NCI-H2171 (cell line): ENCODE results near the gene FBP1.
"Not testable (repeated sequence)": the region's sequence is repeated elsewhere in the genome, so short reads cannot be mapped to it uniquely, and the experiment has no call there.

Experiments
- DNase-seq: peaks from one replicate; lab custom pipeline; 2025; lab: John Stamatoyannopoulos, UW

Gene FBP1

DNA sequence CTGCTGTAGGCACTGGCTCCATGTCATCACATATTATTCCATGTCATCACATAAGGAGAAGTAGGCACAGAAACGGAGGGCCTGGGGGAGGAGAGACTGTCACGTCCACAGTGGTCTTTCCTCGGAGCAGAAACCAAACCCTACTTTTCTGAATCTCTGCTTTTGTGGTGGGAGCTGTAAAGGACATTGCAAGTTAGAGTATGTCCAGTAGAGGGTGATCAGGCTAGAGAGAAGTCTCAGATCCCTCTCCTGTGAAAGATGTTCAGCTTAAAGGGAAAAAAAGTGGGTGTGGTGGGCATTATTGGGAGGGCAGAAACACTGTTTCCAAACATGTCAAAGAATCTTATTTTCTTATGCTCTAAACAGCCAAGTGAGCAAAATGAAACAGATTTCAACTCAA lies 26.3 kb downstream of the FBP1 start:
- no peak for DNase-seq

- DNase-seq, result no peak
These were observed 27.2 kb downstream of the FBP1 start for GRCh38 chr9:94612071-94612470.

DNA sequence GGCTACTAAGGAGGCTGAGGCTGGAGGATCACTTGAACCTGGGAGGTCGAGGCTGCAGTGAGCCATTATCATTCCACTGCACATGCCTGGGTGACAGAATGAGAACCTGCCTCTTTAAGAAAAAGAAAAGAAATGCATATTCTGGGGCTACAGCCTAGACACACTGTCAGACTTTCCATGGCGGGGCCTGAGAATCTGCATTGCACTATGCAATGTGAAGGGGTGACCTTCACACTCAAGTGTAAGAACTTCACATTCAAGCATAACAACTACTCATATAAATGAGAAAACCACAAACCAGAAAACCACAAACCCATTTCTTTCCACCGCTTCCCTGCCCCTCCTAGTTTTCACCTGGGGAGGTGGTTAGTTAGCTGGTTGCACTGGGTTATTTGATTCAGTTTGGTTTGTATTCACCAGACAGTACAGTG lies 27.7 kb downstream of the FBP1 start:
- DNase-seq, result no peak

GRCh38 chr9:94610181-94610606 lies 29.1 kb downstream of the FBP1 start:
- no peak for DNase-seq

GRCh38 chr9:94607423-94607691 lies 32.0 kb downstream of the FBP1 start:
- no peak for DNase-seq

DNA sequence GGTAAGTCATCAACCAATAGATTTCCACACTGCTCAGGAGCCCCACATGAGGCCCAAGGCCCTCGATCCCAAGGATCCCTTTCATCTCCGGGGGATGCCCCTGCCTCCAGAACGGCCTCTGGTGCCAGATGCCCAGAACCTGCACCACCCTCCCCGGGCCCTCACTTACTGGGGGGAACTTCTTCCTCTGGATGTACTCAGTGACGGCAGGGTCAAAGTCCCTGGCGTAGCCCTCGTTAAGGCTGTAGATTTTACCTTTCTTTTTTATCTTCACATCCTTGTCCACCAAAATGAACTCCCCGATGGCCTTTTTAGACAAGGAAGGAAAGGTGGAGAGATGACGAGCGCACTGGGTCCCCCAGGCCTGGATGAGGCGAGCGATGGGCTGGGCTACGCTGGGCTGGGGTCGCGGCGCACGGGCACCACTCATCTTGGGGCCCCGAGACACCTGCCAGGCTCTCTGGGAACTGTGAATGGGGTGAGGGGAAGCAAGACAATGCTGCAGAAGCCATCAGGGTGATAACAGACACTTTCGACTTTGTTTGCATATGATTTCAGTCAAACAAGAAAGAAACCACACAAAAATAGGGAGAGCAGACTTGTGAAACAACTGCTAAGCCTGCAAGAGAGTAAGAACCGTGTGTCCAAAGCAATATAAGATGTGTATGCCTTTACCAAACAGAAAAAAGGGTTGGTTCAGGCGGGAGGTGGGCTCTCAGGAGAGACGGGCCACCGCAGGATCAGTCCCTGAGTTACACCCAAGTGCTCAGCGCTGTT lies 32.5 kb downstream of the FBP1 start:
- no peak for DNase-seq

- peak; percentile 6 for DNase-seq
These were observed 35.8 kb downstream of the FBP1 start for GRCh38 chr9:94603259-94604160.

- no peak for DNase-seq
These were observed 36.7 kb downstream of the FBP1 start for GRCh38 chr9:94602666-94603065.

DNA sequence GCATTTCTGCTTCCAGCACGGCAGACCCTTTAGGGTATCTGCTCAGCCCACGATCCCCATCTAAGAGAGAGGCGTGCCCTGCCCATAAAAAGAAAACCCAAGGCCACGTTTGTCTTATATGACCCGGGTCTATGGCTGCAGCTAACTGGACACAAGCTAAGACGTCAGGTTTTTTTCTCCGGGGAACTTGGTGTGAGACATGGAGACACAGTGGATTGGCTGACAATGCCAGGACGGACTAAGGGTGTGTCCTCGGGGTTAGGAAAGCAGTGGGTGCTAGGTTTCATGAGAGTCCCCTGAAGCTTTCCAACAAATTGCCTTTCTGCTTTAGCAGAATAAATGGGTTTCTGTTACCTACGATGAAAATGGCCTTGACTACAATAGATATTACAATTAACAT lies 38.6 kb downstream of the FBP1 start:
- DNase-seq, result no peak

- no peak for DNase-seq
These were observed 39.1 kb downstream of the FBP1 start for GRCh38 chr9:94600258-94600657.

DNA sequence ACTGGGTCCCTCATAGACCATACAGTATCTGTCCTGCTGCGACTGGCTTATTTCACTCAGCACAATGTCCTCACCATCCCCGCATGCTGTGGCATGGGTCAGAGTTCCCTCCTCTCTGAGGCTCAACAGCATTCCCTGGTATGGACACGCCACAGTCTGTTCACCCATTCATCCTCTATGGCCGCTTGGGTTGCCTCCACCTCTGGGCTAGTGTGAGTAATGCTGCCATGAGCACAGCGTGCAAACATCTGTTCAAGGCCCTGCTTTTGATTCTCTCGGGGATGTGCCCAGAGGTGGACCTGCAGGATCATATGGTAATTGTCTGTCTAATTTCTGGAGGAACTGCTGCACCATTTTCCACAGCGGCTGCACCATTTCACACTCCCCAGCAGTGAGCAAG lies 40.2 kb downstream of the FBP1 start:
- no peak for DNase-seq

GRCh38 chr9:94593459-94594345 lies 45.6 kb downstream of the FBP1 start, which contains the start of gene FBP2:
Gene FBP2 (minus strand): TSS chr9:94593824. CDS start chr9:94593726, 98 bp downstream.
- DNase-seq, result no peak

DNA sequence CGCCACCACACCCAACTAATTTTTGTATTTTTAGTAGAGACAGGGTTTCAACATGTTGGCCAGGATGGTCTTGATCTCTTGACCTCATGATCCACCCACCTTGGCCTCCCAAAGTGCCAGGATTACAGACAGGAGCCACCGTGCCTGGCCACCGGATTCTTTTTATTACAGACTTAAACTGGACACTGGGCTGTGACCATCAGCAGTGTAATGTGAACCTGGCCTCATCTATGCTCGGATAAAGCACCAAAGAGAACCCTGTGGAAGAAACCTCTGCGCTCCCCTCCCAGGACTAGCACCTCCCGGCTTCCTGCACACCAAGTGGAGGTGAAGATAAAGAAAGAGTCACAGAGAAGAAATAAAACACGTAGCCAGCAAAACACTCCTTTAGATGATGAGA lies 46.6 kb downstream of the FBP1 start:
- DNase-seq, result not testable (repeated sequence)

- DNase-seq, result no peak
These were observed 47.4 kb downstream of the FBP1 start for GRCh38 chr9:94591876-94592275.

GRCh38 chr9:94591046-94591545 lies 48.2 kb downstream of the FBP1 start:
- DNase-seq, result not testable (repeated sequence)

GRCh38 chr9:94588681-94589080 lies 50.6 kb downstream of the FBP1 start:
- no peak for DNase-seq

DNA sequence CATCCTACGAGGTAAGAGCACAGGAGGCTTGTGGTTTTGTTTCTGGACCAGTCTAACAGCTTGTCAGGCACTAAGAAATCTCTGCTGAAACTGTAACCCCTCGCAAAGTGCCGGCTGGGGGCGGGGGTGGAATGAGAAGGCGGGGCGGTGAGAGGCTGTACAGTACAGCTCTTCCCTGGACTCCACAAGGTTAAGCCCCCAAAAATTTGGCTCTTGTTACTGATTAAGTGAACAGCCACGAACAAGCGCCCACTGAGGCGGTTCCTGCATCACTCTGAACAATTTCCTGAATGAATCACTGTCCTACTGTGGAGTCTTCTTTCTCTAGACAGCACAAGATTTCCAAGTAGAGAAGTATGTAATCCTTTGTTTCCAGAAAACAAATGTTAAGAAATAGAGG lies 52.5 kb downstream of the FBP1 start:
- no peak for DNase-seq

GRCh38 chr9:94586316-94586715 lies 53.0 kb downstream of the FBP1 start:
- no peak for DNase-seq

GRCh38 chr9:94584555-94584954 lies 54.8 kb downstream of the FBP1 start:
- no peak for DNase-seq

- no peak for DNase-seq
These were observed 57.6 kb downstream of the FBP1 start for GRCh38 chr9:94581728-94582127.

DNA sequence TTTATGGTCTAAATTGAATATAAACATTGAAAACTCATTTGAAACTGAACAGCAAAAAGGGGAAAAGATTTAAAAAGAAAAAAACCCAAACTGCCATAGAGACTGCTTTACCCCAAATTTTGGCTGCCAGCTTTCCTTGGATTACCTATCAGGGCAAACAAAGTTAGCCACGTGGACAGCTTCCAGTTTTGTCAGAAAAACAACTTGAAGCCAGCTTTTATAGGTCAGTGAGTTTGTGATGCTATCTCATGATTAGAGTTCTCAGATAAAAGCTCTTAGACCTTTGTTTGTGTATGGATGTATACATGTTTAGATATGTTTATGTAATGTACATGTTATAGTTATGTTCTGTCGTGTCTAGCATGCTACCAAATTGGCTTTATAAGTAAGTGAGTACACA lies 61.7 kb downstream of the FBP1 start:
- no peak for DNase-seq

GRCh38 chr9:94577036-94577435 lies 62.3 kb downstream of the FBP1 start:
- no peak for DNase-seq
